ENCODE results near the gene SORCS3.
A peak's percentile ranks its signal among the peaks of the same experiment; 100 is the strongest.

SORCS3 gene

GRCh38 chr10:104641187-104641936 is at the start of gene SORCS3:
Gene SORCS3 (plus strand): TSS chr10:104641290.
- no peak for TF ChIP-seq CTCF (IDR thresholded peaks at IDR 0.05)
- DNase-seq = peak; percentile 59
- H3K36me3 Mint-ChIP-seq (ENCODE audit: low read depth) = no peaks in the 10 kb centered on the region
- peaks cover 96% of the 10 kb centered on the region for H3K27me3 Mint-ChIP-seq (ENCODE audit: low read depth, poor library complexity)
- no peaks in the 10 kb centered on the region for H3K9me3 Mint-ChIP-seq
- peaks cover 16% of the 10 kb centered on the region for H3K4me1 Mint-ChIP-seq
- H3K27ac Mint-ChIP-seq = no peak within 1 kb of the TSS
- H3K4me3 Mint-ChIP-seq = peak within 1 kb of the TSS; percentile 84

- no peak for DNase-seq
- H3K9me3 Mint-ChIP-seq = no peaks in the 10 kb centered on the region
- no peak overlapping the region for H3K27ac Mint-ChIP-seq
- TF ChIP-seq CTCF (IDR thresholded peaks at IDR 0.05) = no peak
- peaks cover 16% of the 10 kb centered on the region for H3K4me1 Mint-ChIP-seq
- H3K36me3 Mint-ChIP-seq (ENCODE audit: low read depth) = no peaks in the 10 kb centered on the region
- no peak overlapping the region for H3K4me3 Mint-ChIP-seq
- H3K27me3 Mint-ChIP-seq (ENCODE audit: low read depth, poor library complexity) = peaks cover 4% of the 10 kb centered on the region
These were observed 49.6 kb upstream of the SORCS3 start for GRCh38 chr10:104591441-104591840.

GRCh38 chr10:104601166-104601565 is 39.9 kb upstream of the SORCS3 start:
- Mint-ChIP-seq H3K4me1 (peaks cover 13% of the 10 kb centered on the region), H3K27ac (no peak overlapping the region), H3K4me3 (no peak overlapping the region), H3K9me3 (no peaks in the 10 kb centered on the region), H3K36me3 (ENCODE audit: low read depth) (no peaks in the 10 kb centered on the region), H3K27me3 (ENCODE audit: low read depth, poor library complexity) (no peaks in the 10 kb centered on the region)
- no peak for TF ChIP-seq CTCF (IDR thresholded peaks at IDR 0.05)
- no peak for DNase-seq

GRCh38 chr10:104608091-104608828 is 32.8 kb upstream of the SORCS3 start:
- no peak overlapping the region for H3K27ac Mint-ChIP-seq
- no peak for TF ChIP-seq CTCF (IDR thresholded peaks at IDR 0.05)
- H3K9me3 Mint-ChIP-seq = peaks cover 36% of the 10 kb centered on the region
- H3K4me1 Mint-ChIP-seq = no peaks in the 10 kb centered on the region
- no peak overlapping the region for H3K4me3 Mint-ChIP-seq
- H3K36me3 Mint-ChIP-seq (ENCODE audit: low read depth) = no peaks in the 10 kb centered on the region
- H3K27me3 Mint-ChIP-seq (ENCODE audit: low read depth, poor library complexity) = no peaks in the 10 kb centered on the region
- DNase-seq = no peak

GRCh38 chr10:104612571-104613205 is 28.4 kb upstream of the SORCS3 start:
- no peak overlapping the region for H3K27ac Mint-ChIP-seq
- no peaks in the 10 kb centered on the region for H3K36me3 Mint-ChIP-seq (ENCODE audit: low read depth)
- H3K27me3 Mint-ChIP-seq (ENCODE audit: low read depth, poor library complexity) = peaks cover 4% of the 10 kb centered on the region
- H3K9me3 Mint-ChIP-seq = peaks cover 28% of the 10 kb centered on the region
- no peak for TF ChIP-seq CTCF (IDR thresholded peaks at IDR 0.05)
- DNase-seq = no peak
- H3K4me3 Mint-ChIP-seq = no peak overlapping the region
- H3K4me1 Mint-ChIP-seq = no peaks in the 10 kb centered on the region
